ENCODE measurements around the gene RPL36.
A peak's percentile ranks its signal among the peaks of the same experiment; 100 is the strongest.

Gene RPL36

DNA sequence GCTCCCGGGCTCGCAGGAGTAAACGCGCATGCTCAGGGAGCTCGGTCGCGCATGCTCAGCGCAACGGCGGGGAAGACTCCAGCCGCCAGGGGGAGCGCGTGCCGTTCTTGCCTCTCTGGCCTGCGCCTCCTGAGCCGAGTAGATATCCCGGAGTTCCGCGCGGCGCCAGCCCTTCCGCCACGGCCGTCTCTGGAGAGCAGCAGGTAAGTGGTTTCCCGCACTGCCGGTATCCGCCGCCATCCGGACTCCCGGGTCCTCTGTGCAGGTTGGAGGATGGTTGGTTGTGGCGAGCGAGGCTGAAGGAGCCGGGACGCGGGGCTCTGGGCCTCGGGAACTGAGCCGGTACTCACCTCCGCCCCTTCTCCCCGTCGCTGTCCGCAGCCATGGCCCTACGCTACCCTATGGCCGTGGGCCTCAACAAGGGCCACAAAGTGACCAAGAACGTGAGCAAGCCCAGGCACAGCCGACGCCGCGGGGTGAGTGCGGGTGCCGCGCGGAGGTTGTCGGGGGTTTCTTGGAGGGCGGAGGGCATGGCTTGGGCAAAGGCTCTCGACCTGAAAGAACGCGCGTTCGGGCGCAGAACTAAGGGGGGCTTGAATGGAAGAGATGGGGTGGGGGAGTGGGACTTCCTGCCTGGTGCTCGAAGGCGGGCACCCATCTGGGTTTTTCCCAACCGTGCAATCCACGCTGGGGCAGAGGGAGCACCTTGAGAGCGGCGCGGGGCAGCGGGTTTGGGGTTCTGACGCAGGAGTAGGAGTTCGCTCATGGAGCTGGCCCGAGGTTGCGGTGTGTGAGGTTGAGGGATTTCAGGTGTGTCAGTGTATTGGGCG, at the start of gene RPL36:
Gene RPL36 (plus strand): TSS at position 171 of the 830 bp plus-strand sequence. CDS start 213 bp downstream, at position 384.
- H3K4me3 ChIP-seq (ENCODE audit: low read length) = peak within 1 kb of the TSS; percentile 96
- H3K79me2 ChIP-seq (ENCODE audit: low read length) = peaks cover 53% of the 10 kb centered on the region
- peak within 1 kb of the TSS; percentile 98 for H3K9ac ChIP-seq (ENCODE audit: low read length)
- no peaks in the 10 kb centered on the region for H3K27me3 ChIP-seq (replicated peaks; ENCODE audit: insufficient read depth, low read length)
- H3K4me1 ChIP-seq (ENCODE audit: low read length) = peaks cover 21% of the 10 kb centered on the region
- H3K4me2 ChIP-seq (ENCODE audit: low read depth, low read length) = peak within 1 kb of the TSS; percentile 93
- no peaks in the 10 kb centered on the region for H3K9me2 ChIP-seq (replicated peaks; ENCODE audit: insufficient read depth, low read length)
- peak within 1 kb of the TSS; percentile 72 for H2AFZ ChIP-seq (ENCODE audit: low read length)
- H3F3A ChIP-seq (ENCODE audit: insufficient read depth, low read length) = peaks cover 46% of the 10 kb centered on the region
- H3K27ac ChIP-seq (ENCODE audit: low read length) = peak within 1 kb of the TSS; percentile 84
- H3K9me3 ChIP-seq (replicated peaks; ENCODE audit: insufficient read depth, low read length) = no peaks in the 10 kb centered on the region
- DNase-seq = peak; percentile 98
- TF ChIP-seq EZH2phosphoT487 (IDR thresholded peaks at IDR 0.05; ENCODE audit: low read length) = no peak
- TF ChIP-seq CTCF (IDR thresholded peaks at IDR 0.05; ENCODE audit: low read length) = peak; percentile 97
- H4K20me1 ChIP-seq (ENCODE audit: insufficient read depth, low read length) = peaks cover 45% of the 10 kb centered on the region
- peaks cover 32% of the 10 kb centered on the region for H3K36me3 ChIP-seq (replicated peaks; ENCODE audit: insufficient read depth, low read length)

DNA sequence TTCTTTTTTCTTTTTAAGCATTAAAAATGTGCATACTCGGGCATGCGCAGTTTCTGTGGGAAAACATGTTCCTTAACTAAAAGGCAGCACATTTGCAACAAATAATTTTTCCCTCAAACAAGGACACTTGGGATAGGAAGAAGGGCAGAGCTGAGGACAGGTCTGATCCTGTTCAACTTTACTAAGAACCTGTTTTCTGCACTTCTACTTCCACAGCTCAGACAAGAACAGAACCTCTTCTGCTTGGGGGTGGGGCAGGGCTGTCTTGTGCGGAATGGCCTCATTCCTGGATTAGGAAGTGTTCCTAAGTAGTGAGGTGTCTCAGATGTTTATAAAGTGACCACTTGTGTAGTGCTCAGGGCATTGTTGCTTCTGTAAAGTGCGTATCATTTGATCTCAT, 48.9 kb upstream of the RPL36 start:
- Histone ChIP-seq H3F3A (ENCODE audit: insufficient read depth, low read length) (no peaks in the 10 kb centered on the region), H3K9ac (ENCODE audit: low read length) (no peak overlapping the region), H3K36me3 (replicated peaks; ENCODE audit: insufficient read depth, low read length) (peaks cover 26% of the 10 kb centered on the region), H3K79me2 (ENCODE audit: low read length) (peaks cover 100% of the 10 kb centered on the region), H3K9me2 (replicated peaks; ENCODE audit: insufficient read depth, low read length) (no peaks in the 10 kb centered on the region), H3K4me3 (ENCODE audit: low read length) (no peak overlapping the region), H3K4me2 (ENCODE audit: low read depth, low read length) (no peak overlapping the region), H3K9me3 (replicated peaks; ENCODE audit: insufficient read depth, low read length) (no peaks in the 10 kb centered on the region), H4K20me1 (ENCODE audit: insufficient read depth, low read length) (peaks cover 46% of the 10 kb centered on the region), H3K27me3 (replicated peaks; ENCODE audit: insufficient read depth, low read length) (no peaks in the 10 kb centered on the region), H3K4me1 (ENCODE audit: low read length) (no peaks in the 10 kb centered on the region), H2AFZ (ENCODE audit: low read length) (no peak overlapping the region), H3K27ac (ENCODE audit: low read length) (no peak overlapping the region)
- no peak for DNase-seq
- TF ChIP-seq EZH2phosphoT487 (IDR thresholded peaks at IDR 0.05; ENCODE audit: low read length) = no peak
- TF ChIP-seq CTCF (IDR thresholded peaks at IDR 0.05; ENCODE audit: low read length) = no peak
- no peak for TF ChIP-seq EZH2 (optimal IDR thresholded peaks at IDR 0.05; ENCODE audit: low read depth, low read length)

DNA sequence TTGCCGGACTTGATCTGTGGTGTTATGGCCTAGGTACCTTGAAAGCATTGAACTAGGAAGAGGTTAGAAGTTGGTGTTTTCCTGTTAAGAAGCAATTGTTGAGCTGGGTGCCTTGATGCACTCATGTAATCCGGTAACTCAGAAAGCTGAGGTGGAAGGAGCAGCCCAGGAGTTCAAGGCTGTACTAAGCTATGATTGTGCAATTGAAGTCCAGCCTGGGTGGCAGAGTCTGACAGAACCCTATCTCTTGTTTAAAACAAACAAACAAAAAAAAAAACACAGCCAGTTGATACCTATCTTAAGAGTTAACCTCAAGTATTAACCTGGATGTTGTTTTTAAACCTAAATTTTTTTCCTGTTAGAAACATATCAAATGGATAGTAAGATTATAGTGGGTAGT, 47.9 kb upstream of the RPL36 start:
- H3K27me3 ChIP-seq (replicated peaks; ENCODE audit: insufficient read depth, low read length) = no peaks in the 10 kb centered on the region
- no peak overlapping the region for H2AFZ ChIP-seq (ENCODE audit: low read length)
- no peaks in the 10 kb centered on the region for H3K9me3 ChIP-seq (replicated peaks; ENCODE audit: insufficient read depth, low read length)
- no peak overlapping the region for H3K9ac ChIP-seq (ENCODE audit: low read length)
- peaks cover 50% of the 10 kb centered on the region for H4K20me1 ChIP-seq (ENCODE audit: insufficient read depth, low read length)
- H3K4me2 ChIP-seq (ENCODE audit: low read depth, low read length) = no peak overlapping the region
- TF ChIP-seq EZH2 (optimal IDR thresholded peaks at IDR 0.05; ENCODE audit: low read depth, low read length) (no peak), EZH2phosphoT487 (IDR thresholded peaks at IDR 0.05; ENCODE audit: low read length) (no peak), CTCF (IDR thresholded peaks at IDR 0.05; ENCODE audit: low read length) (no peak)
- H3F3A ChIP-seq (ENCODE audit: insufficient read depth, low read length) = no peaks in the 10 kb centered on the region
- no peak for DNase-seq
- peaks cover 34% of the 10 kb centered on the region for H3K36me3 ChIP-seq (replicated peaks; ENCODE audit: insufficient read depth, low read length)
- H3K9me2 ChIP-seq (replicated peaks; ENCODE audit: insufficient read depth, low read length) = no peaks in the 10 kb centered on the region
- no peak overlapping the region for H3K27ac ChIP-seq (ENCODE audit: low read length)
- H3K79me2 ChIP-seq (ENCODE audit: low read length) = peaks cover 100% of the 10 kb centered on the region
- H3K4me3 ChIP-seq (ENCODE audit: low read length) = no peak overlapping the region
- no peaks in the 10 kb centered on the region for H3K4me1 ChIP-seq (ENCODE audit: low read length)
